ENCODE data around the gene HES5.

HES5 gene

DNA sequence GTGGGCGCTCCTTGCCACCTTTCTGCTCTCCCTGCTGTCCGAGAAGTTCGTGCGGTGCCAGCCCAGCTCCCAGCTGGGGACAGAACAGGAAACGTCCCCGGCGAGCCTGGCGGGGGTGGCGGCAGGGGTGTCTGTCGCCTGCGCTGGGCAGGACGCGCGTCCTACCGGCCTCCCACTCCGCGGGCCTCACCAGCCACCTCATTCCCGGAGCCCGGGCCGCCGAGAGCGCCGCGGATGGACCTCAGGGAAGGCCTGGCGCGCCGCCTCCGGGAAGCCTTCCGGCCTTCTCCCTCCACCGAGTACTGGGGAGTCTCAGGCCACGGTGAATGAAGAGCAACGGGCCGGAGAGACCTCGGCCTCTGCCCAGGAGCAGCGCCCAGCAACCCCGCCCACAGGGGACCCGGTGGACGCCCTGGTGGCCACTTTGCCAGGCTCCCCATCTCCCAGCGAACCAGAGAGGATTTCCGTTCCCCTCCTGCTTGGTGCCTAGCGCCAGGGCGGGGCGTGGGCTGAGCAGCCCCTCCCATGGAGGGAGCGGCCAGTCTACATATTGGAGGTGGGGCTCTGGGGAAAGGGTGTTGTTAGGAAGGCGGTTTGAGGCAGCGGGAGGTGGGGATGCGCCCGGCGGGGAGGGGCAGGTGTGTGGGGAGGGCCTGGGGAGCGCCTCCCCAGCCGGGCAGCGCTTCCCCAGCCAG is 16.6 kb upstream of the HES5 start:
- peak; percentile 80 for DNase-seq

DNA sequence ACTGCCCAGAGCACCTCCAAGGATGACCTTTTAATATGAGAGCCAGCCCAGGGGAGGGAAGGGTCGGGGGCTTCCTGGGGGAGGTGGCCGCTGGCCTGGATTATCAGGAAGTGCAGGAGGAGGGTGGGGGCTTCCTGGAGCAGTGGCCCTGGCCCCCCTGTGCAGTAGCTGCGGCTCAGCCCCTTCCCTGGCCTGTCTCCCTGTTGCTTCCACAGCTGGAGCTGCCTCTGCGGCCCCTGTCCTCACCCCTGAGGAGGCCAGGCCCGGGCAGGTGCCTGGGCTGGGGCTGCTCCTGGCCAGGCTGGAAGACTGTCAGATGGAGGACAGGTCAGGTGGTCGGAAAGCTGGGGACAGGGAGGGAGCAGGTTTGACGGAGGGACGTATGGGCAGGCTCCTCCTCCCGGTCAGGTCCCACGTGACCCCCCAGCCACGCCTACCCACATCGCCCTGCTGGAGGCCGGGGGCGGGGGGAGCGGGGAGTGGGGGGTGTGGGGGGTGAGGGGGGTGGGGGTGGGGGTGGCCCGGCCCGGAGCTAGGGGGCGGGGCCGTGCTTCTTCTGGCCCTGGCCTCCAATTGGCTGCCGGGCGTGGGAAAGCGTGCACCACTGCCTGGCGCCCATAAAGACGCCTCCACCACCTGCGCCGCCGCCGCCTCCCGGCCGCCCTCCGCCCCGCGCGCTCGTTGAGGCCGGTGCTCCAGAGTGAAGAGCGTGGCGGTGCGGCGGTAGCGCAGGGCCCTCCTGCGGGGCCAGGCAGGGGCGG is 15.9 kb upstream of the HES5 start:
- peak; percentile 75 for DNase-seq

DNA sequence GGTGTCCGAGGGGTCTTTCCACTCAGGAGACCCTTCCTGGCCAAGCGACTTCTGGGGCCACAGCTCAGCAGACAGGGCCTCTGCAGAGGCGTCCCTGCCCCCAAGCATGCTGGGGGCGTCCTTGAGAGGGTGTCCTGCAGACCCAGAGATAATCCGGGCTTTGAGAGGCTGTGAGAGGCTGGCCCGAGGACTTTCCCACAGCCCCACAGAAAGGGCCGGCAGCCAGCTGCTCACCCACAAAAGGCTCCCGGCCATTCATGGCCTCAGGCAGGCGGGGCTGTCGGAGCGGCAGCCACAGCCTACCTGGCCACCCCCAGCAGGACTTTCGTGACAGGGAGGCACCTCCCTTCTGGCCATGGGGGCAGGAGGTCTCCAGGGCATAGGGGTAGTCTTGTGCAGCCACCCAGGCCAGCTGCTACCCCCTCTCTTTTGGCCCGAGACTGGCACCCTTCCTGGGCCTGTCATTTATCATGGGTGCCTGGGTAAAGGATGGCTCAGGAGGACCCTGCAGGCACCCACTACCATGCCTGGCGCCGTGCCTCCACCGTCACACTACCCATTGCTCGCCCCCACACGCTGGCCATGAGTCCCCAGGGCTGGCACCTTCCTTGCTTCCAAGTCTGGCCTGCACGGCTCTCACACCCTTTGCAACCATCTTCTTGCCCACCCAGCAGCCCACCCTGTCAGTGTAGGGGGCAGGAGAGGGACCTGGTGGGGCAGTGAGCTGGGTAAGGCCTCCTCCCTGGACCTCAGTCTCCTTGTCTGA is 15.0 kb upstream of the HES5 start:
- DNase-seq: no peak

DNA sequence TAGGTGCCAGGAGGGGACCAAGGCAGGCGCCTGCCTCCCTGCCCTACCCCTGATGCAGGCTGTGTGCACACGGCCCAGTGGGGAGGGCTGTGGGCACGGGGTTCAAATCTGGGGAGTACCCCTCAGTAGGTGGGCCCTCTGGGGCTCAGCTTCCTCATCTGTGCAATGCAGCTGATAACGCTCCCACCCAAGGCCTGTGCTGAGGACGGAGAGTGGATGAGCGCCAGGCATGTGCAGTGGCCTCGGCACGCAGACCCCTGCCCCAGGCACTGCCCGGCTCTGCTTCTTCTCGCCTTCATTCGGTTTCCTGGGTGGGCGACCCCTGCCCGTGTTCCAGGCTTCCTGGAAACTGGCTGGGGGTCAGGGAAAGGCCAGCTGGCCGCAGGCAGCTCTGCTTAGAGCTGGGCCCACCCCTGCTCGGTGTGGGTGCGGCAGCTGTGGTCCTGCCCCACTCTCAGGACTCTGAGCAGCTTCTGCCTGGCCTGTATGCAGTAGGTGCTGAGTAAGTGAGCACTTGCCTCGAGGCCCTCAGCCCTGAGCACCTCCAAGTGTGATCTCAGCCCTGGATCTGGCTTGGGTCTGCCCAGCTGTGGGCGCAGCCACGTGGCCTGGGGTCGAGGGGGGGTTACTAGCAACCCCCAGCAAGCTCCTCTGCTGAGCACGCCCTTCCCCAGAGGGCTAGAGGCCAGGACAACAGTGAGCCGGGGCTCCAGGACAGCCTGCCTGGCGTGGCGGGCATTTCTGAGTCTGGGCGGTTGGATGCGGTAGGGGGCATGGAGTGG is 14.2 kb upstream of the HES5 start:
- DNase-seq: no peak

DNA sequence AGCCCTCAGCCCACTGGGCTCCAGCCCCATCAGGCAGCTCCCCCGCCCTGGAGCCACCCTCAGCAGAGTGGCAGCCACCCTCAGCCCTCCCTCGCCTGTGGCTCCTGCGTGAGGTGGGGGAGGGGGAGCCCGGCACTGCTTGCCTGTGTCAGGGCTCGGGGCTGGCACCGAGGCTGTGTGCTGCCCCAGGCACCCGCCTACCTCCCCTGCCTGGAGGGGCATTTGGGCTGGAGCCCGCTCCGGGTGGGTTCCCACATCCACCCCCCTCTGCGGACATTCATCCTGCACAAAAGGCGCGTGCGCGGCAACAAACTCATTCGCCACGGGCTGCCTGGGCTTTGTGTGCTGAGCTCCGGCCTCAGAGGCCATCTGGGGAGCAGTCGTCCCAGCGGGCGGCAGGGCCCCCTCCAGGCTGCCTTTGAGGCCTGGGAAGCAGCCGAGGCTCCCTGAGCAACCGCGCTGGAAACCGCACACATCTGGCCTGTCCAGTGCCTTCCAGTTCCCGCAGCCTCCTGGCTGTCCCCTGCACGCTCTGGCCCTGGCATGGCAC is 13.6 kb upstream of the HES5 start:
- DNase-seq: no peak

DNA sequence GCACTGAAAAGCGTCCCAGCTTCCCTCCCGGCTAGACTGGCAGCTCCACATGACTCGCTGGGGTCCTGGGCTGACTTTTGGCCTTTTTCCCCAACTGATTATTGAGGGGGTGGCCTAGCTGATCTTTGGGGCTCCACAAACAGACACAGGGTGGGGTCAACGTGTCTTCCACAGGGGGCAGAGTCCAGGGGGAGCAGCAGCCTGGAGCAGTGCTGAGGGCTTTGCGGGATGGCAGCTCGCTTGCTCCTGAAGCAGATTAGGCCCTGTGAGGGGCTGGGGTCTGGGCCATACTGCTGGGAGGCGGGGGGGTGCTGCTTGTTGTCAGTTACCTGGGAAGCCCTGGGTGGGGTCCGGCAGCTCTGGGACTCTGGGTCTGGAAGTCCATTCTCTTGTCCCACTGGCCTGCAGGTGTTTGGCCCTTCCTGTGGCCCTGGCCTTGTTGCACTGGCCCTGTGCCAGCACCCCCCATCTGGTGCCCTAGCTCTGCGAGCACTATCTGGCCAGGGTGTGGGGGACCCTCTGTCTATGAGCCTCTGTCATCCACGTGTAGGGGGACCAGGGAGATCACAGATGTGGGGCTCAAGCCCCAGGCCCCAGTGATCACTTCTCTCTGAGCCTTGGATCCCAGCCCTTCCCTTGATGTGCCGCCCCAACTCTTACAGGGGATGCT is 12.3 kb upstream of the HES5 start:
- DNase-seq: no peak

DNA sequence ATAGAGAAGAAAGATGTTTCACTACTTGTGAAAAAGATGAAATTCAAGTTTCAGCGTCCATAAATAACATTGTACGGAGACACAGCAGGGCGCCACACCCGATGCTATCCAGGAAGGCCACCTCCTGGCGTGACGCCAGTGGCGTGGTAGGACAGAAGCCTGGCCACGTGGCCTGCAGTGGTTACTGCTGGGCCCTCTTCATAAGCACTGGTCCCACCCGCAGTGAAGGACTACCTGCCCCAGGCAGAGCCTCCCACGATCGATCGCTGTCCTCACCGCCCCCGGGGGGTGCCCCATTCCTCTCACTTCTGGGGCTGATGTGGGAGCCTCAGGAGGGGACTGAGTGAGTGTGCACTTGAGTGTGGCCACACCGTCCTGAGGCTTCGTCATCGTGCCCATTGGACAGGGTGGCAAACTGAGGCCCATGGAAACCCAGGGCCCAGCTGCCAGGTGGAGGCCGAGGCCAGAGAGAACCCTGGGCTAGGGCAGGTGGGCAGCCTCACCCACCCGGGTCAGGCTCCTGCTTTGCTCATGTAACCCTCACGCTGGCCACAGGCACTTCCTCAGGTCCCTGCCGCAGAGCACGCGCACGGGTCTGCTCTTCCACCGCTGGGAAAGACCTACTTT is 11.7 kb upstream of the HES5 start:
- no peak for DNase-seq

DNA sequence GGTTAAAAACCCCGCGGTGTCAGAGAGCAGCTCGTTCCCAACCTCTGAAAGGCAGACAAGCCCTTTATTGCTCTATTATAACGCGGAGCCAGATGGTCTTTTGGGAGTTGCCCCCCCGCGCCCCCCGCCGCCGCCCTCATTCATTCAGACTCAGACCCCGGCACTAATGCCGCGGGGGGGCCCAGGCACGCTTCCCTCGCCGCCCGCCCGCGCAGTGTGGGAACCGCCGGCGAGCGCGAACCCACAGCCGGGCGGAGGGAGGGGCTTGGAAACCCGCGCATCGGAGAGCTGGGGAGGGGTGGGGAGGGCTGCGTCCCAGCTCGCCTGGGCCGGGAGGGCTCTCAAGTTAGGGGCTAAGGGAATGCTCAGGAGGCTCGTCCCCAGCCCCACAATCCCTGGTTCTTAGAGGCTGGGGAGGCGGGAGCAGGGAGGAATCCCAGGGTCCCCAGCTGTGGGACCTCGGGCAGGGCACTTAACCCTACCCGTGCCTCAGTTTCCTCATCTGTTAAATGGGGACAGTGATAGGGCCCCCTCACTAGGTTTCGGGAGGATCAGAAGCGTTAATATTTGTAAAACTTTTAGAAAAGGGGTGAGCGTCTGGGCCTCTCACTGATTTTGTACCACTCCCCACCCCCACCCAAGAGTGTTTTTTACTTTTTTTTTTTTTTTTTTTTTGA is 10.9 kb upstream of the HES5 start:
- DNase-seq: no peak

DNA sequence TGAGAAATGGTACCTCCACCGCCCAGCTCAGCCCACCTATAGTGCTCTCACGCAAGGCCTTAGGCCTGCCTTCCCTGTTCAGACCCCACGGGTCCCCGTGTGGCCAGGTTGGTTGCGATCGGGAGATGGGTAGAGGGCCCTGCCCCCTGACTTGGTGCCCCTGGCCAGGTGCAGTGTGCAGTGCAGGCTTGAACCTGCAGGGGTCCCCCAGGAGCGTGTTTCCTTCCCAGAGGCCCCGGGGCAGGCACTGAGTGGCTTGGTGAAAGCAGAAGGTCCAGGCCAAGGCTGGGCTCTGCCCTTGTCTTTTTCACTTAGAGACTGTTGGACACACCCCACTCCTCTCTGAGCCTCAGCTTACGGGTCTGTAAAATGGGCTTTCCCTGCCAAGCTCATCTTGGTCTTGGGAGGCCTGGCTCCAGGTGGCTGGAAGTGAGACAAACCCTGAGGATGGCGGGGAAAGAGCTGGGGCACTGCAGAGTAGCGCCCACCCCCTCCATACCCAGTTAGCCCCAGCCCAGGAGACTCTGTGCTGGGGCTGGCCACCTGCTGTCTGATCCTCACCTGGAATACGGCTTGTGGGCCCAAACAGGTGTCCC is 9.3 kb upstream of the HES5 start:
- no peak for DNase-seq

DNA sequence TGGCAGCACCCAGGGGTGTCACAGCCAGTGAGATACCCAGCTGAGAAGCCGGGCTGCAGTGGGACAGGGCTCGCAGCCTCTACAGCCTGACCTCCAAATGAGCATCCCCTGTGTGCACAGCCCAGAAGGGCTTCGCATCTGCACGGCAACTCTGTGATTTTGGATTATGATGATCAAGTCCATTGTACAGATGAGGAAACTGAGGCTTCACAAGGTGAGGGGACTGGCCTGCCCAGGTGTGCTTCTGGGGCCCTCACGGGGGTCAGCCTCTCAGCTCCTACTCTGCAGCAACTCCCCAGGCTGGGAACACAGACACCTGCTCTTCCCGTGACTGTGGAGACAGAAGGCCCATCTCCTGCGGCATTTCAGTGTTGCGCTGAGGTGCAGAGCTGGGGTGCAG is 8.8 kb upstream of the HES5 start:
- no peak for DNase-seq

DNA sequence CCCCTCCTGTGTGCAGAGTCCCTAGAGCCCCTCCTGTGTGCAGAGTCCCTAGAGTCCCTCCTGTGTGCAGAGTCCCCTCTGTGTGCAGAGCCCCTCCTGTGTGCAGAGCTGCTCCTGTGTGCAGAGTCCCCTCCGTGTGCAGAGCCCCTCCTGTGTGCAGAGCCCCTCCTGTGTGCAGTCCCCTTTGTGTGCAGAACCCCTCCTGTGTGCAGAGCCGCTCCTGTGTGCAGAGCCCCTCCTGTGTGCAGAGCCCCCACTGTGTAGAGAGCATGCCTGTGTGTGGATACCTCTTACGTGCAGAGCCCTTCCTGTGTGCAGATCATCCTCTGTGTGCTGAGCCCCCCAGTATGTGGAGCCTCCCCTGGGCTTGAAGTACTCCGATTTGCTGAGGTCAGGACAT is 8.3 kb upstream of the HES5 start:
- DNase-seq: no peak

DNA sequence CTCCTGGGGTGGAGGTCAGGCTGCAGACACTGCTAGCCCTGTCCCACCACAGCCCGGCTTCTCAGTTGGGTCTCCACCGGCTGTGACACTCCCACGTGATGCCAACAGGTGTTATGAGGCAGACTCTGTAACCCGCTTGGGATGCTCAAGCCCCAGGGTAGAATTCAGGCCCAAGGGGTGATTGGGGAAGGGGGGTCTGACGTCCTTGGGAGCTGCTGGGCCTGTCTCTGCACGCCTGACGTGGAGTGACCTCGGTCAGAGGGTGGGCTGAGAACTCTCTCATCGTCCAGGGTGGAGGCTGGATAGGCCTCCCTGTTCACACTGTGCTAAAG is 7.7 kb upstream of the HES5 start:
- no peak for DNase-seq

DNA sequence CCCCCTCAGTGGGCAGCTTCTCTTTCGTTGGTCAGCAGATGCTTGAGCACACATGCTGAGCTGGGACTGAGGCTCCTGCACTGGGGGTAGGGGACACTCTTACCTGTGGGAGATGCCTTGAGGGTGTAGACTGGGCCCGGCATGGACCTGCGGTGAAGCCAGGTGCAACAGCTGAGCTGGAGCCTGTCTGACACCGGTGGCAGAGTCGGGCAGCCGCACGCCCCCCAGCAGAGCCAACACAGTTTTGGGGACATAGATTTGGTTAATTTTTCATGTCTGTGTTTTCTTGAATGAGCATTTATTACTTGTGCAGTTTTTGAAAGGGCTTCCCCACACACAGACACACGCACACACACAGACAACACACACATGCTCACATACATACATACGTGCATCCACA is 5.9 kb upstream of the HES5 start:
- DNase-seq: no peak

DNA sequence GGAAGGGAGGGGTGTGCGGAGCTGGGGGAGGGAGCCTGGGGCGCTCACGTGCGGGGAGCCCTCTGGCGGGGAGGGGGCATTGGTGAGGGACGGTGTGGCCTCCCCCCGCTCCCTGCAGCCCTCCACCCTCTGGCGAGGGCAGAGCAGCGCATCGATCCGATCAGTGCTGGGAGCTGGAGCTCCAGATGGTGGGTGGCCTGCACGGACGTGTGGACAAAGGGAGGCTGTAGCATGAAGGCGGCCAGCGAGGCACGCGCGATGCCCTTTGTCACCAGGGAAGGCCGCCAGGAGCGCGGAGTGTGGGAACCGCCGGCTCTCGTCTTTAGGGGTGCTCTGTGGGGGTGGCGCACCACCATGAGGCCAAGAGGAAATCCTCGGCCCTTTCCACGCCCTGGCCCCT is 5.4 kb upstream of the HES5 start:
- no peak for DNase-seq

DNA sequence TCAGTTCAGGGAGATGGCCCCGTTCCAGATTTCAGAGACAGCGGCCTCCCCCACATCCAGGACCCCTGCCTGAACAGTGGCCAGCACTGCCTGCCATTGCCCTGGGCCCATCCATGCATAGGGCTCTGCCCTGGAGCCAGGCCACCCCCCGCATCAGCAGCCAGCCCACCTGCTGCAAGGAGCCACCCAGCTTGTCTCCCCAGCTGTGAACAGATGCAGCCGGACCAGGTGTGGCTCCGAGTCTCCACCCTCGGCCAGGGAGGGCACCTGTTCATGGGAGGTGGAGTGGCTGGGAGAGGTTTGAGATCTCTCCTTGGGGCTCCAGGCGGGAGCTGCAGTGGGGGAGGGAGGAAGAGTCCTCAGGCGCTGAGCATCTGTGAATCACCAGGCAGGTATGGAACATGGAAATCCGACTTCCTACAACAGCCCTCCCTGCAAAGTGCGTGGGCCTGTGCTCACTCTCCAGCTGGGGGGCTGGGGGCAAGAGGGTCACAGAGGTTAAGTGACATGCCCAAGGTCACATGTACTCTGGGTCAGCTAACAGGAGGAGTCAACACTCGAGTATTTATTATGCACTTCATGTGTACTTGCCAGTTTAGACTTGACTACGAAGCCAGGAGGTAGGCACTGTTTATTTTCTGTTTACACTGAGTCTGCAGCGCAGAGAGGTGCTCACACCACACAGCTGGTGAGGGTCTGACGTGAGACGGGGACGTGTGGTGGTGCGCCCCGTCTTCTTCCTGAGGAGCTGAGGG is 4.8 kb upstream of the HES5 start:
- no peak for DNase-seq

DNA sequence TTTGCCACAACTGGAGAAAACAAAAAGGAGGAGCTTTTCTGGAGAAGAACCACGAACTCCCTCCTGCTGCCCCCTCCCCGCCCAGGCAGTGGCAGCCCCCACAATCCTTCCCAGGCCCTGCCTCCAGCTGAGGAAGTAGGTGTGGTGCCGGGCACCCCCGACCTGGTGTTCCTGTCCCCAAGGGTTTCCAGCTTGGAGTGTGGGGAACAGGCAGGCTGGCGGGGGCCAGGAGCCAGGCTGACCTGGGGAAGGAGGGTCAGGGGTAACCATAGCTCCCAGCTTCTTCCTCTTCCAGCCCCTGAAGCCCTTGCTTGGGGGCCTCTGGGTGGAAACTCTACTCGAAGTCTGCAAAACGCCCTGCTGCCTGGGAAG is 4.2 kb upstream of the HES5 start:
- DNase-seq: no peak

DNA sequence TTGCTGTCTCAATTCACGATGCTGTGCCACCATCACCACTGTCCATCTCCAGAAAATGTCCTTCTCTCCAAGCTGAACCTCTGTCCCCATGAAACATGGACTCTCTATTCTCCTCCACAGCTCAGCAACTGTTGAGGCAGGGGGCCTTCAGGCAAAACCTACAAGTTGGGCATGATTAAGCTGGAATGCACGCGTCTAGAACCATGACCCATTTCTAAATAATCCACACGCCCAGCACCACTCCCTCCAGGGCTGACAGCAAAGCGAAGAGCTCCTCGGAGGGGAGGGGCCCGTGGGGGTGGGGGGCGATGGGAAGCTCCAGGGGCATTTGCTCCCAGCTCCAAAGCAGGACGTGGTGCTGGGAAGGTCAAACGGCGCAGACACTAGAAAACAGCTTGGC is 3.3 kb upstream of the HES5 start:
- no peak for DNase-seq

DNA sequence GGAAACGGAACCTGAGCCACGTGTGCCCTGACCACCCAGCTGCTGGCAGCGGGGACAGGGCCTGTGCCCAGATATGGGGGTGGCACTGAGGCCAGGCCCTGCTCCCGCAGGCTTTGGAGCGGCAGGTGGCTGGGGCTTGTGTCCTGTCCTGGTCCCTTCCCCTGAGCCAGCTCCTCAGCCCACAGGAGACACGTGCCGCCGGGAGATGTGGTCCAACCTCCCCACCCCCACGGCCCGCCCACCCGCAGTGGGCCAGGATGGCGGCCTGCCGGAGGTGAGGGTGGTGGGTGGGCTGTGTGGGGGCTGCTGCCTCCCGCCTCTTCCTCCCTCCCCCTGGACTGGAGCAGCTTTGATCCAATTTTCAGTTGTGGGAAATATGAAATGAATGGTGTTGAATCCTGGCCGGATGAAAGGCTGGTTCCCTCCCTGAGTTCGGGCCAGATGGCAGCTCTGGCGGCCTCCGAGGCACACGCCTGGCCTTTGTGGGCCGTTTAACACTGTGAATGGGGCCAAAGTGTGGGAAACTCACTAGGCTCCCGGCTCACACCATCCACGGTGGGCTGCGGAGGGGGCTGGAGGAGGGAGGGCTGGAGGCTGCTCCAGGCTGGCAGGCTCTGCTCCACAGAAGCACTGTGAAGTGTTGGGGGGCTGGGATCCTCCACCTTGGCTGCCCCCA is 2.6 kb upstream of the HES5 start:
- DNase-seq: no peak

DNA sequence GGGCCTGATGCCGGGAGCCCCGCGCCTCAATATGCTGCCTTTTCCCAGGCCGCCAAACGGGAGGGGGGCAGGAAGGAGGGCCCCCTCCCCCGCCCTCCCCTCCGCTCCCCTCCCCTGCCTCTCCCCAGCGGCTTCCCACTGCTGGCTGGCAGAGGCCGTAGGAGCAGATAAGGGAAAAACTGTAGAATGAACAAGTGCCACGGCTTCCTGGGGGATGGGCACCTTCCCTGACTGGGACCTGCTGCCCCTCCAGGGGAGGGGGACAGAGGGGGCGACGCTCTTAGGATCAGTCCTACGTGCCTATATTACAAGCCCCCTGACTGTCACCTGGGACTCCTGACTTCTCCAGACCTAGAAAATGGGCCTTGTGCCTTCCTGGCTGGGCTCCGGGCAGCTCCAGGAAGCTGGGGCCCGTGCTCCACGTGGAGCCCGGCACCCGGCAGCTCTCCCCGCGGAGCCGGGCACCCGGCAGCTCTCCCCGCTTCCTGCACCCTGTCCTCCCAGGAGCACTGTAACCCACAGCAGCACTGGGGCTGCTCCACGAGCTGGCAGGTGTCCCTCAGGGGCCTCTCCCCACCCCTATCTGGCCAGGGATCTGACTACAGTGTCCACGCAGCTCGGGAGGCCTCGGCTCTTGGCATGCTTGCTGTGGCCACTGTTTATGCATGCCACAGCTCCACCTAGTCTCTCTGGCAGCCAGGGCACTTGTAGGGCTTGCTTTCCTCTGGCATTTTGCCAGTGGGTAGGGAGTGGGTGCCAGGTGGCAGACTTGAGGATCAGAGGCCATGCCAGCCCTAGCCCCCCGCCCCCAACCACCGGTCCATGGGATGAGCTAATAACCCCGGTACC is 674 bp upstream of the HES5 start:
- peak; percentile 14 for DNase-seq

All from NCI-H2227 treated with DMSO at 0.1 percent for 48 hours (cell line).